GOT3 (cell line): Measurements from ENCODE around the gene TENM3.
"Not testable (repeated sequence)": the region's sequence is repeated elsewhere in the genome, so short reads cannot be mapped to it uniquely, and the experiment has no call there.

Experiments used
- DNase-seq: peaks from one replicate; lab custom pipeline; 2025; ENCODE audit warnings: mixed read lengths; lab: John Stamatoyannopoulos, UW

TENM3 gene

DNA sequence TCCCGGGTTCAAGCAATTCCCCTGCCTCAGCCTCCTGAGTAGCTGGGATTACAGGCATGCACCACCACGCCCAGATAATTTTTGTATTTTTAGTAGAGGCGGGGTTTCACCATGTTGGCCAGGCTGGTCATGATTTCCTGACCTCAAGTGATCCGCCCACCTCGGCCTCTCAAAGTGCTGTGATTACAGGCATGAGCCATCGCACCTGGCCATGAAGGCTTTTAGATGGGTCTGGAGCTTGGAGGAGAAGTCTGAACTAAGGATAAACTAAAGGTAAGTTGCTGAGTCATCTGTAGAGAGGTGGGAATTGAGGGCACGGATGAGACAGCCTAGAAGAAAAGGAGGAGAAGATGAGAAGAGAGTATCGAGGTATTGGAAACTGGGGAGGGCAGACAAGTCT is at the start of gene TENM3:
Gene TENM3 (plus strand): TSS at position 199 of the 400 bp plus-strand sequence. CDS start 80,619 bp downstream, outside the sequence.
- DNase-seq: not testable (repeated sequence)

- DNase-seq: no peak
Observed at GRCh38 chr4:182194091-182194824, 48.9 kb upstream of the TENM3 start.

- DNase-seq: no peak
Observed at GRCh38 chr4:182197611-182198010, 45.6 kb upstream of the TENM3 start.

GRCh38 chr4:182201871-182202270 is 41.3 kb upstream of the TENM3 start:
- no peak for DNase-seq

DNA sequence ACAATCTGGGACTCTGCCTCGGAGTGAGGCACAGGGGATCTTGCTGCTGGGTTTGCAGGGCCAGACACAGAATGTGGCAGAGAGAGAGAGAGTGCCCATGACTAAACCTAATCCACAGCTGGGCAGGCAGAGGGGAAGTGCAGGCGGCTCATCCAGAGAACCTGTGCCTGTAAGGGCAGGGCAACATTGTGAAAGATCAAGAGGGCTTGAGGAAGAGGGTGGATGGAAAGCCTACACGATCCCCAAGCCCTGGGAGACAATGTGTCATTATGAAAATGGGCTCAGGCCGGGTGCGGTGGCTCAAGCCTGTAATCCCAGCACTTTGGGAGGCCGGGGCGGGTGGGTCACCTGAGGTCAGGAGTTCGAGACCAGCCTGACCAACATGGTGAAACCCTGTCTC is 40.6 kb upstream of the TENM3 start:
- no peak for DNase-seq

- DNase-seq: no peak
Observed at GRCh38 chr4:182203872-182204411, 39.3 kb upstream of the TENM3 start.

- DNase-seq: no peak
Observed at GRCh38 chr4:182205306-182205705, 37.9 kb upstream of the TENM3 start.

GRCh38 chr4:182206266-182206665 is 36.9 kb upstream of the TENM3 start:
- DNase-seq: no peak

DNA sequence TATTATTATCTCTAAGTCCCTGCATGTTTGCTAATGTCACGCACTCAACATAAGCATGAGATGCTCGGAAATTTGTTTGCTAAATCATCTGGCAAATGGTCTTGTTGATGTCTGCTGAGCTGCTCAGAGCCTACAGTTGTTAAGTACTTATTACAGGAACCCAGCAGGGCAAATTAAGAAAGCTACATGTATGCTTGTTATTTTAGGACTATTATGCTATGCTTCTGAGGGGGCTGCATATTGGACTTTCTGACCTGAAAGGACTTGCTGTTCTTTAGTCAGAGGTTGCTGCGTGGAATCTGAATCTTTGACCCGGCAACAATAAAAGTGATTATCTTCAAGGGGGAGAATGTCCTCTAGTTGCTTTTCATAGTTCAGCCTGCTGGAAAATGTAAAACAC is 36.3 kb upstream of the TENM3 start:
- DNase-seq: no peak

GRCh38 chr4:182207830-182208396 is 35.3 kb upstream of the TENM3 start:
- DNase-seq: no peak

DNA sequence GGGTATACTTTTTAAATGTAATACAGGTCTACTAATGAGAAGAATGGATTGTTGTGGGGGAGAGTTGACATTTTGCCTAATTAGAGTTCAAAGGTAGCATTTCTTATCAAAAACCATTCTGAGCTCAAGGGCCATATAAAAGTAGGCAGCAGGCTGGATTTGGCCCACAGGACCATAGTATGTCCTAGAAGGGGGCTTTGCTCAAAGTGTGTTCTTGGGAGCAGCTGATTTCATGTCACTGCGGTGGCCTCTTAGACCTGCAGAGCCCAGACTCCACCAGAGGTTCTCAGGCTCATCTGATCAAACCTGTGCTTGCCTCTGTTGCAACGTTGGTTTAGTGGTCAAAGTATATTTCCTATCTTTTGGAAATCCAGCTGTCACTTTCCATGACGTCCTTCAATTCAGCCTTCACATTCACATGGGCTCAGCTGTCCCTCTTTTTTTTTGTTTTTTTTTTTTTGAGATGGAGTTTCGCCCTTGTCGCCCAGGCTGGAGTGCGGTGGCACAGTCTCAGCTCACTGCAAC is 34.6 kb upstream of the TENM3 start:
- DNase-seq: no peak

- DNase-seq: no peak
Observed at GRCh38 chr4:182212211-182212761, 30.9 kb upstream of the TENM3 start.

DNA sequence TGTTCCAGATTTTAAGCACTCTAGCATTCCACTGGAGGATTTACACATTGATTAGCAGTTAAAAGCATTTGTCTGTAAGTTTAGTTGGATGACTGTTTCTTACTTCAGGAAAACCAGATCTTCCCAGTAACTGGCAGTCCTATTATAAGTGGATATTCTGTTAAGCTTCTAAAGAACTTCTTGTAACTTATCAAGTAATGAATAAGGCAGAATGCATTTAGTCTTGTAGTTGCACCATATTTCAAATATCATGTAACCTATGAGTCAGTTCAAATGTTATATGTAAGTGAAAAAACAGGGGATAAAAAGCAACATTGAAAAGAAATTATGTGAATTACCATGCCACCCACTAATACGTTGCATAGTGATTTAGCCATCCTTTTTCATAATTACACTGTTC is 30.2 kb upstream of the TENM3 start:
- DNase-seq: no peak

DNA sequence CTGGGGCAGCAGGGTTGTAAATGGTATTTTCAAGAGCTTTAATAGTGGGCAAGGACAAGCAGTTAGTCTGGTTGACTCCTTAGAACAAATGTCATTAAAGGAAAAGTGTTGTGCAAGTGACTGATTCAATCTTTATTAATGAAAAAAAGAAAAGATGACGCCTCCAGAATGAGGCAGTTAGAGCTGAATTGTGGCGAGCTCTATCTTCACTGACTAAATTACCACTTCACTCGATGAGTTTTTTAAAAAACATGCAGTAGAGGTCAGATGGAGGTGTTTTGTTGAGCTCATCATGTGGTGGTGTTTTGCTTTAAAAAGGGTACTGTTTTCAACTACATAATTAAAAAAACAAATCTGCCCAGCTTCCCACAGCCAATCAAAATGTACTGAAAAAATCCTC is 28.1 kb upstream of the TENM3 start:
- DNase-seq: no peak

GRCh38 chr4:182216005-182216404 is 27.2 kb upstream of the TENM3 start:
- no peak for DNase-seq

GRCh38 chr4:182219411-182220056 is 23.7 kb upstream of the TENM3 start:
- no peak for DNase-seq

DNA sequence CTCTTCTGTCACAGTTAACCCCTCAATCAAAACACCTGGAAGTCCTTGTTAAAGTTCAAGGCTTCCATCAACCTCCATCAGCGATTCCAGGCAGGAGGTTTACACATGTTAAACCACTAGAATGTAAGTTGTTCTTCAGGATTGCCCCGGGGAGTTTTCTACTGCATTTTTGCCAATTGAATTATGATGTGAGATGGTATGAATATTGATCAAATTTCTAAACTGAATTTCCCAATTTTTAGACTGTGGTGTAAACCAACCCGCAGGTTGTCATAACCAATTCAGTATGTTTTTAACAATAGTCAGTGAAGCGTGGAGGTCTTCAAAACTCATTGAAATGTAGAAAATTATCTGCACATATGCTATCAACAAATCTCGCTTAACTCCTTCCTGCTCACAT is 21.2 kb upstream of the TENM3 start:
- no peak for DNase-seq

GRCh38 chr4:182222766-182223165 is 20.4 kb upstream of the TENM3 start:
- no peak for DNase-seq

DNA sequence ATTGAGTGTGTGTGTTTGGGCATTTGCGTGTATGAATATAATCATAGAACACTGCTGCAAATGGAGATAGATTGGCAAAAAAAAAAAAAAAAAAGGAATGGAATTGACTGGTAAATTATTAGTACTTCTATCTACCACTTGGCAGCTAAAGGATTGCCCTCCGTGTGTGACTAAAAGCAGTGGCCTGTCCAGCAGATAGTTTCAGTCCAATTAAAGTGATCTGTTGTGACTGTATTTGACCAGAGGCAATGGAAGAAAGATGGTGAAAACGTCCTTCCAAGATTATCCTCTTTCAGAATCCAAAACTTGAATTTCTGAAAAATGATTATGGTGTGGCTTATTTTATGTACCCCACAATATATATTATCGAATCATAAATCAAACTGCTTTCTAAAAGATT is 19.5 kb upstream of the TENM3 start:
- no peak for DNase-seq

DNA sequence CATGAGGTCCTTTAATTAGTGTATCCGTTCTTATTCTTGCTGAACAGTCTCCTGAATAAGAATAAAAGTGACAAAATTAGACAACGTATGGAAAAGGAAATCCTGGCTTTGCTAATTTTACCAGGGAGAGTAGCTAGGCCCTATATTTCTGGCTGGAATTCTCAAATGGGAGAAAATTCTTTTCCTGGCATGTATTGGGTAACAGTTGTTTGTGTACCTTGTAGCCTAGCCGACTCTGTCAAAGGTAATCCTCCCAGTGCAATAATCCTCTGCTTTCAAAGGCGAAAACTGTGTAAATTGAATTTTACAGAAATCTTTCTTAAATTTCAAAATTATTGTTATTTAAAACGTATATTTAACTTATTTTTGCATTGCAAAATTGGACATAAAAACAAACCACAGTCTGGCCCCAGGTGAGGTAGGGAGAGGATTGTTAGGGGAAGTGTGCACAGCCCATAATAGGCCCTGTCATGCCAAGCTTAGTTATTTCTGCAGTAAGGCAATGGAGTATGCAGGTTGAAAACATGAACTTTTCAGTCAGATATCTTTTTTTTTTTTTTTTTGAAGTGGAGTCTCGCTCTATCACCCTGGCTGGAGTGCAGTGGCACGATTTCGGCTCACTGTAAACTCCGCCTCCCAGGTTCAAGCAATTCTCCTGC is 18.9 kb upstream of the TENM3 start:
- no peak for DNase-seq

- no peak for DNase-seq
Observed at GRCh38 chr4:182225257-182225852, 17.8 kb upstream of the TENM3 start.

DNA sequence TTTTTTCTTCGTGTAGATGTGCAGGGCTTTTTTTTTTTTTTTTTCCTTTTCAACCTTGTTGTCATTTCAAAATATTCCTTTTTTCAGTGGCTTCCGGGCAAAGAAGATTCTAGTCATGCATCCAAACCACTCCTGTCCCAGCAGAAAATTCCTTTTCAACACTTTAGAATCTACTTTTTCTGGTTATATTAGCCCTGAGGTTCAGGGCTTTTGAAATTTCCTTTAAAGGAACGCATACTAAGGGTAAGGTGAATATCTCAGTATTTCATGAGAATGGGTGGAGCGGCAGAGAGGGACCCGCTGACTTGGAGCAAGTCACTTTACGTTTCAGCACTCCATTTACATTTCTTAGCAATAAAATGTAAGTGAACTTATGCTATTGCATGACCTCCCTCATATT is 15.6 kb upstream of the TENM3 start:
- no peak for DNase-seq
